Inflammatory macrophage treated with lipopolysaccharide for 4 hours (primary cell): Measurements from ENCODE around the gene CLEC3B.
A peak's percentile ranks its signal among the peaks of the same experiment; 100 is the strongest.
"Not testable (repeated sequence)": the region's sequence is repeated elsewhere in the genome, so short reads cannot be mapped to it uniquely, and the experiment has no call there.

Experiments
- DNase-seq: peaks from one replicate; pipeline ENCODE4 v3.0.0-alpha.2; 2020

CLEC3B gene, protein sequence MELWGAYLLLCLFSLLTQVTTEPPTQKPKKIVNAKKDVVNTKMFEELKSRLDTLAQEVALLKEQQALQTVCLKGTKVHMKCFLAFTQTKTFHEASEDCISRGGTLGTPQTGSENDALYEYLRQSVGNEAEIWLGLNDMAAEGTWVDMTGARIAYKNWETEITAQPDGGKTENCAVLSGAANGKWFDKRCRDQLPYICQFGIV

DNA sequence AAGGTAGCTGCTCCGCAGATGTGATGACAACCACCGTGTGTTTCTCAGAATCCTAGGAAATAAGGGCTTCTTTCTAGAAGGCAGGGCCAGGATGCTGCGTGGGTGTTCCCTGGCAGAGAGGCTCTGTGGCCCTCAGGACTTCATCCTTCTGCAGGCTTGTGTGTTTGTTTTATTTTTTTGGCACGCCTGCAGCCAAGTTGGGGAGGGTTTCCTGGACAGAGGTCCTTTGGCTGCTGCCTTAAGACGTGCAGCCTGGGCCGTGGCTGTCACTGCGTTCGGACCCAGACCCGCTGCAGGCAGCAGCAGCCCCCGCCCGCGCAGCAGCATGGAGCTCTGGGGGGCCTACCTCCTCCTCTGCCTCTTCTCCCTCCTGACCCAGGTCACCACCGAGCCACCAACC, at the start of gene CLEC3B:
Gene CLEC3B (plus strand): TSS at position 266 of the 400 bp plus-strand sequence. CDS start 60 bp downstream, at position 326.
- no peak for DNase-seq

DNA sequence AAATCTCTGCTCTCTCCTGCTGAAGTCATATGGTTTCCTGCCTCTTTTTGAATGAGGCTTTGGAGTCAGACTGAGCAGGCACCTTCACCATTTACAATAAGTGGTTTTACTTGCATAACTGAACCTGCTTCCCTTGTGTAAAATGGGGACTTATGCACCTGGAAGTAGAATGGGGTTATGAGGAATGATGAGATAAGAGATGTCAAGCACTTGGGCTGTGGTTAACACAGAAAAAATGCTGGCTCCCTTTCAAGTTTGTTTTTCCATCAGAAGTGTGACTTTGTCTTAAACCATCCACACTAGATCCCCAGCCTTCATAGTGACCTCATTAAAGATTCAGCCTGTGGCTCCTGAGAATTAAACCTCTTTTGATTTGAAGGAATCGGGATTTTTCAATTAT, 44.9 kb upstream of the CLEC3B start:
- DNase-seq: no peak

DNA sequence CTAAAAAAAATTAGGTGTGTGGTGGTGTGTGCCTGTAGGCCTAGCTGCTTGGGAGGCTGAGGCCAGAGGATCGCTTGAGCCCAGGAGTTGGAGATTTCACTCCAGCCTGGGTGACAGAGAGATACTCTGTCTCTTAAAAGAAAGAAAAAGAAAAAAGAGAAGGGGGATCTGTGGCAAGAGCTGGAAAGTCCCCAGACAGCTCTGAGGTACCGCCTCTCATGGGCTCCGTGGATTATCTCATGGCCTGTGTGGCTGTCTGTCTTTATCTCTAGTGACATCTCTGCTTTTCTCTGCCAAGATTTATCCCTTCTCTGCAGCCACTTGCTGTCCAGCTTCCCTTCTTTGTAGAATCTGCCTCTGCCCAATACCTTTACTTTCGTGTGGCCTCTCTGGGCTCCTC, 44.4 kb upstream of the CLEC3B start:
- peak; percentile 55 for DNase-seq

DNA sequence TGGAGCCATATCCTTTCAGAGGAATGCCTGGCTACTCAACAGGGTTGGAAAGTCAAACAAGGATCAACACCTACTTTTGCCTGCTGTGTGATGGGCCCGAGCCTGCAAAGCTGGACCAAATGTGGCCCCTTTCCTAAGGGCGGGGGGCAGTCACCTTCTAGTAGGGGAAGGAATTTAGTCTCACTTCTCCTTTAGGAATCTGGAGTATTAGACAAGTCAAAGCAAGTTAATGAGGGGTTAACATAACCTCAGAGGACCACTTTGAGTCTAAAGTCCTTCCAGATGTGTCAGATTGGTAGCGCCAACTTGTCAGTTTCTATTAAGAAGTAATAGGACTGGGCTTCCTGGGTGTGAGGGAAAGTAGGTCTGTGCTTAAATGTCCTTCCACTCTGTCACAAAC, 43.3 kb upstream of the CLEC3B start:
- no peak for DNase-seq

DNA sequence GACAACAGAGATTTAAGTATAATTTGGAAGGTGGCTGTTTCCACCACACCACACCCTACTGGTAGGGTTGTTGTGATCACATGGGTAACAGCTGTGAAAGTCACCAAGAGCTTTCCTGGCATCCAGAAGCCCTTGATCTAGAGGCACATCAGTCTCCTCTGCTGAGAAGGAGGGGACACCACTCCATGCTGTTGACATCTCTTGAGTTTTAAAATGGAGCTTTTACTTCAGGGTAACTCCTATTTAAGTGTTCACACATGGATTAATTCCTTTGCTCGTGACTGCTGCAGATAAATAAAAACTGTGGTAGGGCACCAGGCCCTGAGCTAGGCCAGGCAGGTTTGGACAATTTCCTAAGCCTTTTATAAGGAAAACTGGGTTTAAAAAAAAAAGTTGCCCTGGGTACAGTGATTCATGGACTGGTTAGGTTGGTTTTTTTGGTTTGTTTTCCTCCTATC, 42.6 kb upstream of the CLEC3B start:
- DNase-seq: no peak

DNA sequence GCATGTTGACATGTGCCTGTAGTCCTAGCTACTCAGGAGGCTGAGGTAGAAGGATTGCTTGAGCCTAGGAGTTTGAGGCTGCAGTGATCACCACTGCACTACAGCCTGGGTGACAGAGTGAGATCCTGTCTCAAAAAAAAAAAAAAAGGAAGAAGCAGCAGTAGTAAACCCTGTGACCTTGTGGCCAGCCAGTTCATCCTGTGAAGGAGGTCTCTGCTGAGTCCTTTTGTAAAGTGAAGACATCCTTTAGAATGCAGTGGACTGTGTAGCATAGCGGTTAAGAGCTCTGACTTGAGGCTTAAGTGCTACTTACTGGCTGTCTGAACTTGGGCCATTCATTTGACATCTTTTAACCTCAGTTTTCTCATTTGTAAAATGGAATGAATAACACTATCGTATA, 41.8 kb upstream of the CLEC3B start:
- peak; percentile 37 for DNase-seq

DNA sequence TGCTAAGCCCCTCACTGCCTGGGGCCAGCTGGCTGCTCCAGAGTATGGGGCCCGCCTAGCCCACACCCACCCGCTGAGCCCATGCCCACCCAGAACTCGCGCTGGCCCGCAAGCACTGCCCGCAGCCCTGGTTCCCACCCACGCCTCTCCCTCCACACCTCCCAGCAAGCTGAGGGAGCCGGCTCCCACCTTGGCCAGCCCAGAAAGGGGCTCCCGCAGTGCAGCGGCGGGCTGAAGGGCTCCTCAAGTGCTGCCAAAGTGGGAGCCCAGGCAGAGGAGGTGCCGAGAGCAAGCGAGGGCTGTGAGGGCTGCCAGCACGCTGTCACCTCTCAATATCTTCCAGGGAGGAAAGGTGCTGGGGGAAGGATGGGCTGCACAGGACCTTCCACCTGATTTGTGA, 39.8 kb upstream of the CLEC3B start:
- not testable (repeated sequence) for DNase-seq

DNA sequence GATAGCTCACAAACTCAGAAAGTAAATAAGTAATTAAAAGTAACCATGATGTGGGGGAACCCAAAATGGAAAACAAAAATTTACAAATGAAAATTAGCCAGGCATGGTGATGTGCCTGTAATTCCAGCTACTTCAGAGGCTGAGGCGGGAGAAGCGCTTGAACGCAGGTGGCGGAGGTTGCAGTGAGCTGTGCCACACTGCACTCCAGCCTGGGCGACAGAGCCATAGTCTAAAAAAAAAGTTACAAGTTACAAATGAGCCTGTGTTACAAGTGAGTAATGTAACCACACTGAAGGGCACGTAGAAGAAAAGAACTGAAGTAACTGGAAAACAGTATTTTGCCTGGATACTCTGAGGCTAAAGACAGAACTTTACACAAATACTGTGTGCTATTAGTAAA, 38.8 kb upstream of the CLEC3B start:
- DNase-seq: no peak

DNA sequence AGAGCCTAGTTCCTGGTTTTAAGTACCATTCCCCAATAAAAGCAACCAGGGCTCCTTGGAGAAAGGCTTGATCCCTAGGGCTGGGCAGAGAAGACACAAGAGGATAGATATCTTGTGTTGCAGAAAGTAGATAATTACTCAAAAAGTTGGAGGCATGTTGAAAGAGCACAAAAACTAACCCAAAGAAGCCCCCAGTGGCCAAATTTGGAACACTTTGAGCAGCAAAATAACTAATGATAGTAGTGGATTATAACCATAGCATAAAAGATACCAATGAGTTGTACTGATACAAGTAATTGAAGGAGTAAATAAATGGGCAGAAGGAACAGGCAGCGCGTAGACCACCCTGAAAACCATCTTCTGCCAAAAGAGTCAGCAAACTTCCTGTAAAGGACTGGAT, 38.0 kb upstream of the CLEC3B start:
- DNase-seq: peak; percentile 50

DNA sequence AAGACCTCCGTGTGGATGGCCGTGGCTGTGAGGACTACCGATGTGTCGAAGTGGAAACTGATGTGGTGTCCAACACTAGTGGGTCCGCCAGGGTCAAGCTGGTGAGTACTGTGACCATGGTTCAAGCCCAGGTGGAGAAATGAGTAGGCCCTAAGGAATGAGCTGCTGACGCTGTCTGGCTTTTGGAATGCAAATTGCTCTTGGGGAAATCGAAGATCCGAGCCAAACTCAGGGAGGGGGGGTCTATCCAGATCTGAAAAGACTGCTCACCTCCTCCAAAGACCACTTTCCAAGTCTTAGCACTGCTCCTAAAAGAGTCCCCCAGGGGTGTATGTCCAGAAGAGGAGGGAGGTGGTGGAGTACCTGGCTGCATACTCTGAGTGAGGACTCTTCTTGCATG, 37.0 kb upstream of the CLEC3B start:
- DNase-seq: no peak

DNA sequence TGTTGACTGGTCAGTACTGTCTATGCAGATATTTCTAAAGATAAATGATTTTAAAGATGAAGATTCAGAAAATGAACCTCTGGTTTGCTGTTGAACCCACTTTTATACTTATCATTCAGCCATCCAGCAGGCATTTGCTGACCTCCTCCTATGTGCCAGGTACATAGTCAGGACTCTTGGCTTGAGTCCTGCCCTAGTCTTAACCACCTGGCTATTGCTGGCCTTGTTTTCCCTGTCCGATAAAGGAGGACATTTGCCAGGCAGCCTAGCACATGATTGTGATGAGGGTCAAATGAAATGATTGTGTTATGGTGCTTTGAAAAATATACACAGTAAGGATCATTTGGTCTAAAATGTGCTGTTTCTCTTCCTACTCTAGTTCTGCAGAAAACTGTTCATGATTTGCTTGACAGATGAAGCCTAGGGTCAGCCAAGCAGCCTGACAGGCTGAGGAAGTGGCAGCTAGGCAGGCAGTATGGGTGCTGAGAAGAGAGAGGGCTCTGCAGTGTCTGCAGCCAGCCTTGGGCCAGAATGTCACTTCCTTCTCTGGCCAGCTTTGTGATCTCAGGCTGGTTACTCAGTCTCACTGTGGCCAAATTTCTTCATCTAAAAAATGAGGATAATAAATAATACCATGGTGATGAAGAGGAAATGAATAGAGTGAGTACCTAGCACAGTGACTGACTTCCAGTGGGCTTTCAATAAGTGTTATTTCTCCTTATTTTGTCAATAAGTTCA, 36.3 kb upstream of the CLEC3B start:
- DNase-seq: peak; percentile 58

DNA sequence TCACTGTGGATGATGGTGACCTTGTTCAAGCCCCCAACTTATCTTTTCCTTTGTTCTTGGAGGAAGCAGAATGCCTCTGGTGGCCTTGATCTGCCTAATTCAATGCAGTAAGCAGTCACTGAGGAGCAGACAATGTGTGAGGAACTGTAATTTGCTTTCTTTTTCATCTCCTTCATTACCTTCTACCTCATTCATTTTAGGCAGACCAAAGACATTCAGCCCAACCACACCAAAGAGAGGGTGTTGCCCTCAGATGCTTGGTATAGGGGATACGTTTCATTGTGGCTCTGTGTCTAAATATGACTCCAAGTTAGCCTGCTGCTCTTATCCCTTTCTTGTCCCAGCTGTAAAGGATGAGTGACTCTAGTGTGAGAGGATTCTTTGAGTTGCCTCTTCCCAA, 34.8 kb upstream of the CLEC3B start:
- DNase-seq: no peak

DNA sequence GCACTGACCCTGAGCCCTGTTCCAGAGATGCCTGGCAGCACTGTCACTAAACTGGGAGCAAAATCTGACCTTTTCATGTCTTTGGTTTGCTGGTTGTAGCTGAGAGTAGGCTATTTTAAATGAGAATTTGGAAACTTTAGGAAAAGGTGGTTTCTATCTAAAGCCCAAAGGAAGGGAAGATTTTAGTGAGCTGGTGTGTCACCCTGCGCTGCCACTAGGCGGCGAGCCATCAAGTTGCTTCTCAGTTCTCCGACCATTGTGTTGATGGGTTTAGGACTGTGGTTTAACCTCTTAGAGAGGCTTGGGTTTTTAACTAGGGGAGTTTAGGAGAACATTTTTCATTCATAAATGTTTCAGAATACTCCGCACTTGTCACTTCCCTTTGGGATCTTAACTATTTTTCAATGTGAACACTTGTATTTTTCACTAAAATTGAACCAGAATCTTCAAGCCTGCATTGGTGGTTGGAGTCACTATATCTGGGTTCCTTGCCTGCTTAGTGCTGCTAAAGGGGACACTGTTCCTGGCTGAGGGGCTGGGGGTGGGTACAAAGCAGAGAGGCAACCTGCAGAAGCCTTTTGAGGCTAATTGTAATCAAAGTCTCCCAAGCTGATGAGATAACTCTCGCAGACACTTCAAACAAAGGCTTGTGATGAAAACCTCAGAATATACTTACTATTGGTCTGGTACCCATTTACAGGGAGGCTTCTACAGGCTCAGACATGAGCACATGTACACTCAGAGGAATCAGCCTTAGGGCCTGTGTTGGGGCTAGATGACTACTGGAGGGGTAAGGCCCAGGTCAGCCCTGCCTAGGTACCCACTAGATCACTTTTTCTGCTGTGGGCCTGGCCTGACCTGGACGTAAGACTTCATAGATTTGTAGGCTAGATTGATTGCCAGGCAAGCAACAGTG, 33.3 kb upstream of the CLEC3B start:
- peak; percentile 28 for DNase-seq

DNA sequence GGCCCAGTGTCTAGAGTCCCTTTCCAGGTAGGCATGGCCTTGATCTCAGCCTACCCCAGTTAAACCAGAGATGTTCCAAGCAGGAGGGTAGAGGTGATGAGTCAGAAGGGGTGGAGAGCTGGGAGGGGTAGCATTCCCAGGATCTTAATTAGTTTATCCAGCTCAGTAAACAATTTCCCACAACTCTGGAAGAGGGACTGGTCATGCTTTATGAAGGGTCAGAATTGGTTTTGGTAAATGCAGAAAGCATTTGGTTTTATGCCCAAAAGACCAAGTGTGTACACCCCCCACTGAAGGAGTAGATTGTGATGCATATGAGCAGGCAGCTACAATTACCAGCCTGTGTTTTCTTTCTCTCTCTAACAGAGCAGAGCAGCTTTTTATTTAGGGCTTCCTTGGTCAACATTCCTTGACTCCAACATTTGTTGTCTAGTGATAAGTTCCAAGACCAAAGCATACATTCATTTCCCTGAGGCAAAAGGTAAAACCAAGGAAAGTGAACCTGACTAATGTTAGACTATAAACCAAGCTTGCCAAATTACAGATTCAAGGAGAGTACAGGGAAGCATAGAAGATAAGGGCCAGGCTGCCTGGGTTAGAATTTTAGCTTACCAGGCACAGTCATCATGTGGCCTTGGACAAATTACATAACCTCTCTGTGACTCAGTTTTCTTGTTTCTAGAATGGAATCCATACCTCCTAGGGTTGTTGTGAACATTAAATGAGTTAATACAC, 32.5 kb upstream of the CLEC3B start:
- no peak for DNase-seq

DNA sequence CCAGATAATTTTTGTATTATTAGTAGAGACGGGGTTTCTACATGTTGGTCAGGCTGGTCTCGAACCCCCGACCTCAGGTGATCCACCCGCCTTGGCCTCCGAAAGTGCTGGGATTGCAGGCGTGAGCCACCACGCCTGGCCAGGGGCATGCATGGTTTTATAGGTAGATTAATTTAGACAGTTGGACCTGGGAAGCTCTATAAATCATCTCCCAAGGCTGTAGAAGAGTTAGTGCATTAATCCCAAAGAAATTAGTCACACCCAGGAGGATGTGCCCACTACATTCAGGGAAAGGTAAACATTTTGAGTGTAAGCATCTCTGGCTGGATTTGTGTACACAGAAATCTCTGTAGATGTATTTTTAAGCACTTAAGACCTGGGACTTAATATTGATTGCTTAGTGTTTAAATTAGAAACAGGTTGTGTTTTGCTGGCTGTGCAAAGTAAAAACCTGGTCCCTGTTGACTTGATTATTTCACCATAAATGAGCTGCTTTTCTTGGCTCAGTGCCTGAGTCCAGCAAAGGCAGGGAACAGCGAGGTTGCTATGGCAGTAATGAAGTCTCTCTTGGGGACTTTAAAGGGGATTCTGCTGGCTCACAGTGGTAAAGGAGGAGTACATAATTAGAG, 30.8 kb upstream of the CLEC3B start:
- DNase-seq: no peak

DNA sequence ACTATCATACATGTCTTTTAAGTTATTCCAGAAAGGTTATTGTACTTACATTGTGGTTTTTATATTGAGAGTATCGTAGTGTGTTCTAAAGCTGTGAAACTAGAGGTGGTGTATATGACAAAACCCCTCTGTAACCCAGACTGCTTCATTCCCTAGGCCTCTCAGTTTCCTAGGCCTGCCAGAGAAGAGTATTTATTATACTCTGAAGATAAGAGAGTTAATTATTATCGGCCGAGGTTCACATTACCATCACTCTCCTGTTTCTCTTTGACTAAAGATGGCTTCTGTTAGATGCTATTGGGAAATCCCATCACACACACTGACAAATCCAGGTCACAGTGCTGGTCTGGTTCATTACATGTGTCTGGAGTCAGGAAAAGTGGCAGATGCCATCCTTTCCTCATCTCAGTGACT, 29.5 kb upstream of the CLEC3B start:
- DNase-seq: no peak

DNA sequence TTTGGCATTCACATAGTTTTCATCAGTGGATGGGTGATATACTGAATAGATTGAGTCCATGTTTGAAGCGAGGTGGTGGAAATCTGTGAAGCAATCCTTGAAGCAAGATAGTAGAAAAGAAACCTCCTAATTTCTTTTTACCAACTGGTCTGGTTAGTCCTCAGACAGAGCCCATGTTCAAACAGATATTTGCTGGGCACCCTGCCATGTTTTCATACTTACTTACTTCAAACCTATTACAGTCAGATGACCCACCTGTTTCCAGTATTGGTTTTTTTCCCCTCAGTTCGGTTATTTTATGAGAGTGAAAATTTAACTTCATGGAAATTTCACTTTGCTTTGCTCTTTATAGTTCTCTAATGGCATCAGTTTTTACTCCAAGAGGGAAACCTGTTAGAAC, 26.3 kb upstream of the CLEC3B start:
- DNase-seq: no peak

DNA sequence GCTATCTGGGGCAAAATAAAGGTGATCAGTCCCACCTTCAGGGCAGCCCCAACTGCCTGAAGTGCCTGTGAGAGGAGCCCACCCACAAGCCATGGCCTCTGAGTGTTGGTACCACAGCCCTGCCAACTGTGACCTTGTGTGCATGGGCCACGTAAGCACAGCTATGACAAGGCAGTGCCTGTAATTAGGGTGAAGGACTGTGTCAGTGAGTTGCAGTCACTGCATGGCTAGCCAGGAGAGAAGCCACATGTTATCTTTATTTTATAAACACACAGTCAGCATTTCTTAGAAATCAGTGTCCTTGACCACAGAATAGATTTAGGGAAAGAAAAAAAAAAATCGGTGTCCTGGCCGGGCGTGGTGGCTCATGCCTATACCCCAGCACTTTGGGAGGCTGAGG, 25.3 kb upstream of the CLEC3B start:
- DNase-seq: no peak

DNA sequence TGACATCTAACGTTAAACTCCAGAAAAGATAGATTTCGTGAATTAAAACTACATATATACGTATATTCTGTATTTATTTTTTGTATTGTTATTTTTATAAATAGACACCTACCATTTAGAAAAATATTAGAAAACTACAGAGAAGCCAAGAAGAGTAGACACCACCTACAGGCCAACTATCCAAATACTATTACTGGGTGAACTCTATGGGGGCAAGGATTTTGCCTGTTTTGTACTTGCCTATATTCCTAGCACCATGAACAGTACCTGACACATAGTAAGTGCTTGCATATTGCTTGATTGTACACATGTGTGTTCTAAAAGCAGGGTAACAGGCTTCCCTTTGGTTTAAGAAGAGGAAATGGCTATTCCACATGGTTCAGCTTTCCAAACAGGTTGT, 24.4 kb upstream of the CLEC3B start:
- DNase-seq: no peak

DNA sequence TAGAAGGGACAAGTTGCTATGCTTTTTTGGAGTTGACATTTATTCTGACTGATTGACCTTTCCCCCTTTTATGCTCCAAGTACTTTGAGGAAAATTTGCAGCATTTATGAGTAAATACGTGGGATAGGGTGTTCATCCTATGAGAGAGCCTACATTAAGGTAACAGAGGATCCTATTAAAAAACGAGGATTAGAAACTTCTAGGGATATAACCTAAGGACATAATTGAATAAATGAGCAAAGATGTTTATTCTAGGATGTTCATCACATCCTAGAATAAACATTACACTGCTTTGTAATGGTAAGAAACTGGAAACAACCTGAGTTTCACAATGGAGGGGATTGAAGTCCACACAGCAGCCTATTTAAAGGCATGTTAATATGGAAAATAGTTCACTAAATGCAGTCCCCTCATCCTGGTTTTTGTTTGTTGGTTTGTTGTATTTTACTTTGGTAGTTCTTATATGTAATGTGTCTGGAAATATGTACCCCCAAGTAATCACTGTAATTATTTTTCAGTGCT, 23.9 kb upstream of the CLEC3B start:
- no peak for DNase-seq

DNA sequence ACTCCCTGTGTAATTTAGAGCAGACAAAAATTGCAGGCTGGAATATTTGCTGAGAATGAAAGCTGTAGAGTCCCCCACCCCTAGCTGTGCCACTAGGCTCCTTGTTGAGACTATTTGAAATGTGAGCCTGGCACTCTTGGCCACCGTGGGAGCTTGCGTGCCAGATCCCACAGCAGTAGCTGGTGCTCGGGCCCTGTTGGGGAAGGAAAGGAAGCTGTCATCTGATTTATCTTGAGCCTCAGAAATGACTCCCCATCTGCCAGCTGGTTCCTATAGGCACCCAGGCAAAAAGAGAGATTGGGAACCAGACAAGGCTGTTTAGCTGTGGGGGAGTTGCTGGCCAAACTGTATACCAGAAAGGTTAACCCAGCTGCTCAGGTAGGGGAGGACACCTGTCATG, 23.4 kb upstream of the CLEC3B start:
- DNase-seq: no peak

DNA sequence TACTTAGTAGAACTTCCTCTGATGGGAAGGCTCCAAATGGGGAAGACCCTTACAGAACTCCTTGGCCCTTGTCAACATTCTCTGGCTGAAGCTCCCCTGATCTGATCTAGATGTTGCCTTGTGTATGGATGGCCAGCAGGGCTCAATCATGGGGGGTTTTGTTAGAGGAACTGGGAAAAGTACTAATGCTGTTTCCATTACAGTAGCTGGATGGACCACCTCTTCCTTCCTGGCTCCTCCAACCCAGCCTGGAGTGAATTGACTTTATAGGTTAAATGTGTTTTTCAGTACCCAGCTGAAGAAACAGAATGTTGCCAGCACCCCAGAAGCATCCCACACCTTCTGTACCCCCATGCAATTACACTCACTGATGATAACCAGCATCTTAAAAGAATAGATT, 22.7 kb upstream of the CLEC3B start:
- DNase-seq: no peak
